Skeletal muscle tissue (tissue), 4 donors: ENCODE measurements around the gene CDC5L. TPM values are rescaled to one million over a fixed set of nuclear protein-coding genes. Genes with fewer than 3 reads are reported as not detected.
A peak's percentile ranks its signal among the peaks of the same experiment; 100 is the strongest.
"Not testable (repeated sequence)": the region's sequence is repeated elsewhere in the genome, so short reads cannot be mapped to it uniquely, and the experiment has no call there.

Experiments
- H3K27ac ChIP-seq: one replicate; pipeline ENCODE4 v1.7.0; 2013; ENCODE audit warnings: mild to moderate bottlenecking, low read depth, low read length, inconsistent platforms
- H3K27me3 ChIP-seq, 3 donors: one replicate each; pipeline ENCODE4 v1.7.0; 2013; ENCODE audit warnings: low read length in 3 of 3; ENCODE audit not compliant: control insufficient read depth in 3 of 3, insufficient read depth in 3 of 3
- H3K36me3 ChIP-seq, 3 donors: one replicate each; pipeline ENCODE4 v1.7.0; 2013; ENCODE audit warnings: low read length in 3 of 3; ENCODE audit not compliant: control insufficient read depth in 3 of 3, insufficient read depth in 3 of 3
- H3K4me1 ChIP-seq, 3 donors: one replicate each; pipeline ENCODE4 v1.7.0; 2013; ENCODE audit warnings: low read length in 3 of 3, mild to moderate bottlenecking in 3 of 3; ENCODE audit not compliant: control insufficient read depth in 3 of 3, insufficient read depth in 3 of 3
- H3K4me3 ChIP-seq, 3 donors: one replicate each; pipeline ENCODE4 v1.7.0; 2013; ENCODE audit warnings: low read length in 3 of 3
- H3K9ac ChIP-seq, 3 donors: one replicate each; pipeline ENCODE4 v1.7.0; 2013; ENCODE audit warnings: low read length in 3 of 3, mild to moderate bottlenecking in 3 of 3, moderate library complexity in 2 of 3, low read depth in 1 of 3
- H3K9me3 ChIP-seq, 3 donors: one replicate each; pipeline ENCODE4 v1.7.0; 2013; ENCODE audit warnings: low read length in 3 of 3; ENCODE audit not compliant: control insufficient read depth in 3 of 3
- total RNA-seq: library from RNA; depleted of rRNA; stranded (reverse); fragments of >200 nt; gene quantifications from one replicate; pipeline ENCODE4 v1.2.3, GENCODE V29; 2014
- donor health status: Osteomylitis.

The CDC5L gene
- total RNA-seq, 1 donor from 2014 or later, result 19.3 TPM

GRCh38 chr6:44442236-44442635 is 54.7 kb downstream of the CDC5L start:
- Histone ChIP-seq H3K36me3 (peaks cover 0 to 11% (median 5%) of the 10 kb centered on the region in 3 donors), H3K27me3 (no peaks in the 10 kb centered on the region), H3K27ac (no peak overlapping the region), H3K9ac (no peak overlapping the region), H3K4me3 (no peak overlapping the region), H3K9me3 (peaks cover 0 to 4% (median 0%) of the 10 kb centered on the region in 3 donors), H3K4me1 (peaks cover 7 to 13% (median 11%) of the 10 kb centered on the region in 3 donors)

DNA sequence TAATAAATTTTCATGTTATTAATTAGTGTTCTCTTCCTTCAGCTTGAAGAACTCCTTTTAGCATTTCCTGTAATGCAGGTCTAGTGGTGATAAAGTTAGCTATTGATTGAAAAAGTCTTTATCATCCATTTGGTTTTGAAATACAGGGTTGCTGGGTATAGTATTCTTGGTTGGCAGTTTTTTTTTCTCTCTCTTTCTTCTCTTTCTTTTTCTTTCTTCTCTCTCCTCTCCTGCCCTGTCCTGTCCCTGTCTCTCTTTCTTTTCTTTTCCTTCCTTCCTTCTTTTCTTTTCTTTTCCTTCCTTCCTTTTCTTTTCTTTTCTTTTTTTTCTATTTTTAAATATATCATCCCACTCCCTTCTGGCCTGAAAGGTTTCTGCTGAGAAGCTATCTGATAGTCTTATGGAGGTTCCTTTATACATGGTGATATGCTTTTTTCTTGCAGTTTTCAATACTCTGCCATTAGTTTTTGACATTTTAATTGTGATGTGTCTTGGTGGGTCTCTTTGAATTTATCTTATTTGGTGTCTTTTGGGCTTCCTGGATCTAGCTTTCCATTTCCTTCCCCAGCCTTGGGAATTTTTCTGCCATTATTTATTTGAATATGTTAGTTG is 55.4 kb downstream of the CDC5L start:
- Histone ChIP-seq H3K9ac (no peak overlapping the region), H3K36me3 (peaks cover 4 to 17% (median 5%) of the 10 kb centered on the region in 3 donors), H3K27me3 (no peaks in the 10 kb centered on the region), H3K4me3 (no peak overlapping the region), H3K27ac (no peak overlapping the region), H3K9me3 (peaks cover 0 to 4% (median 0%) of the 10 kb centered on the region in 3 donors), H3K4me1 (peaks cover 7 to 13% (median 11%) of the 10 kb centered on the region in 3 donors)

DNA sequence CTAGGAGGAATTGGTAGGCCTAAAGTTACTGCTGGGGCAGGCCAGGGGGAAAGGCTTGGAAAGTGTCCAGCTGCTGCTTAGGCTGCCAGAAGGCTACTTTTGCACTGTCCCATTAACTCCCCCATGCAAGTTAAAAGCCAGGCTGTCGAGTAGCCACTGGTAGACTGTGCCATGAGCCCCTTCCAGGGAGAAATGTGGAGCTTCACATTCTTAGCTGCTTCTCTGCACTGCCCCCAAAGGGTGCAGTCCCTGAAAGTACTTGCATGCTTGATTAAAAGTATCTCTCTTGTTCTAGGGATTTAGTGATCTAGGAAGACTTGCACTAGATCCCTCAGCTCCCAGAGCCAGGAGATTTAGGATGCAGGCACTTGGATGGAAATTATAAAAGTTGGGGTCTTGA is 57.3 kb downstream of the CDC5L start:
- H3K9ac ChIP-seq, result no peak overlapping the region
- H3K27ac ChIP-seq, result no peak overlapping the region
- peaks cover 7 to 22% (median 8%) of the 10 kb centered on the region in 3 donors for H3K36me3 ChIP-seq

DNA sequence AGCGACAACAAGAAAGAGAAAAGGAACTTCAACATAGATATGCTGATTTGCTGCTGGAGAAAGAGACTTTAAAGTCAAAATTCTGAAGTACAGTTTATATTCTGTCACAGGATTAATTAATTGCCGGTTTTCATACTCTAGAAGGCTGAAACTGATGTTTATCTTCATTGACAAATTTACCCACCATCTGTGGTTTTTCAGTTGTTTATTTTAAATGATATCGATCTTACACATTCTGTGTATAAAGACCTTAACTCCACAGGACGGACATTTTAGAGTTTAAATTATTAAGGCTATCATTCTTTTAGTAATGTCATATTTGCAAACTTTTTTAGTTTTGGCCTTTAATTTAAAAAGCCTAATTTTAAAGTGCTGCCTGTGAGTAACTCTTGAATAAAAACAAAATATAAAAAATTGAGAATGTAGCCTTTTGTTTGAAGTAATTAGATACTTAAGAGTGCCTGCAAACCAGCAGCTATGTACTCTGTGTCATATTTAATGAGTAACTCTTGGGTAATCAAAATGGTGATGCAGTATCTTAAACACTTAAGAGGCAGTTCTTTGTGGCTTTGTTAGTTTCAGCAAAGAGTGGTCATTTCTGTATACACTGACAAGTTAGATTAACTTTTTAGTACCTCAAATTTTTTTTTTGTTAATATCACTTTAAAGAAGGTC is 59.3 kb downstream of the CDC5L start:
- Histone ChIP-seq H3K4me3 (no peak overlapping the region), H3K9ac (no peak overlapping the region), H3K36me3 (peaks cover 7 to 24% (median 8%) of the 10 kb centered on the region in 3 donors), H3K4me1 (peaks cover 1 to 7% (median 6%) of the 10 kb centered on the region in 3 donors), H3K27me3 (no peaks in the 10 kb centered on the region), H3K27ac (no peak overlapping the region), H3K9me3 (peaks cover 0 to 4% (median 0%) of the 10 kb centered on the region in 3 donors)

More for the DNA sequence above, 57.3 kb downstream of the CDC5L start:
- Histone ChIP-seq H3K9me3 (peaks cover 0 to 4% (median 0%) of the 10 kb centered on the region in 3 donors), H3K4me1 (peaks cover 0 to 8% (median 6%) of the 10 kb centered on the region in 3 donors), H3K27me3 (no peaks in the 10 kb centered on the region), H3K4me3 (no peak overlapping the region)

- not testable (repeated sequence) for H3K9ac ChIP-seq, H3K27me3 ChIP-seq, H3K9me3 ChIP-seq, H3K4me1 ChIP-seq, H3K27ac ChIP-seq, H3K4me3 ChIP-seq
- H3K36me3 ChIP-seq, result peaks cover 7 to 27% (median 8%) of the 10 kb centered on the region in 3 donors
These were observed 61.7 kb downstream of the CDC5L start for GRCh38 chr6:44449181-44449580.

- no peaks in the 10 kb centered on the region for H3K27me3 ChIP-seq
- peaks cover 3 to 6% (median 4%) of the 10 kb centered on the region in 3 donors for H3K4me1 ChIP-seq
- H3K9ac ChIP-seq, result no peak overlapping the region
- H3K4me3 ChIP-seq, result no peak overlapping the region
- peaks cover 3 to 18% (median 7%) of the 10 kb centered on the region in 3 donors for H3K36me3 ChIP-seq
- H3K9me3 ChIP-seq, result no peaks in the 10 kb centered on the region
- peak overlapping the region; percentile 9 for H3K27ac ChIP-seq
These were observed 64.5 kb downstream of the CDC5L start for GRCh38 chr6:44451803-44452695.

DNA sequence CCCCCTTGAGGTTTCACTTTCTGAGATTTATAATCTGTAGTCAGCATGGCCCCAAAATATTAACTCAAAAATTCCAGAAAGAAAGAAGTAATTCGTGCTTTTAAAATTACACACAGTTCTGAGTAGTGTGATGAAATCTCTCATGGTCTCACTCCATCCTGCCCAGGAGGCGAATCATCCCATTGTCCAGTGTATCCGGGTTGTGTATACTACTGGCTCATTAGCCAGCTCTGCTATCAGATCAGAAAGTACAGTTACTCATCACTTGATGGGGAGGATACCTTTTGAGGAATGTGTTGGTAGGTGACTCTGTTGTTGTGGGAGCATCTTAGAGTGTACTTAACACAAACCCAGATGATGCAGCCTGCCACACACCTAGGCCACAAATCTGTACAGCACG is 65.2 kb downstream of the CDC5L start:
- peak overlapping the region; percentile 9 for H3K27ac ChIP-seq
- no peak overlapping the region for H3K9ac ChIP-seq
- H3K9me3 ChIP-seq, result no peaks in the 10 kb centered on the region
- no peak overlapping the region for H3K4me3 ChIP-seq
- H3K4me1 ChIP-seq, result peaks cover 3 to 6% (median 4%) of the 10 kb centered on the region in 3 donors
- no peaks in the 10 kb centered on the region for H3K27me3 ChIP-seq
- H3K36me3 ChIP-seq, result peaks cover 3 to 12% (median 5%) of the 10 kb centered on the region in 3 donors

DNA sequence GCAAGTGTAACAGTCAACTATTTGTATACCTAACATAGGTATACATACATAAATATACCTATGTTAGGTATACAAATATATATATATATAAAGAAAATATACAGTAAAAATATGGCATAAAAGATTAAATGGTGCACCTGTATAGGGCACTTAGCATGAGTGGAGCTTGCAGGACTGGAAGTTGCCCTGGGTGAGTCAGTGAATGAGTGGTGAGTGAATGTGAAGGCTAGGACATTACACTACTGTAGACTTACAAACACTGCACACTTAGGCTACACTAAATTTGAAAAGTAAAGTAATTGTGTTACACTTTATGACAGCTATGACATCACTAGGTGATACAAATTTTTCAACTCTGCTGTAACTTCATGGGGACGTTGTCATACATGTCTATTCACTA is 65.6 kb downstream of the CDC5L start:
- Histone ChIP-seq H3K27me3 (no peaks in the 10 kb centered on the region), H3K9me3 (no peaks in the 10 kb centered on the region), H3K9ac (no peak overlapping the region), H3K36me3 (peaks cover 1 to 9% (median 3%) of the 10 kb centered on the region in 3 donors), H3K4me1 (peaks cover 3 to 6% (median 4%) of the 10 kb centered on the region in 3 donors), H3K4me3 (no peak overlapping the region), H3K27ac (no peak overlapping the region)

GRCh38 chr6:44454198-44454597 is 66.7 kb downstream of the CDC5L start:
- H3K9ac ChIP-seq, result no peak overlapping the region
- H3K27me3 ChIP-seq, result no peaks in the 10 kb centered on the region
- H3K4me1 ChIP-seq, result peaks cover 3 to 6% (median 4%) of the 10 kb centered on the region in 3 donors
- peaks cover 0 to 5% (median 0%) of the 10 kb centered on the region in 3 donors for H3K36me3 ChIP-seq
- no peaks in the 10 kb centered on the region for H3K9me3 ChIP-seq
- no peak overlapping the region for H3K27ac ChIP-seq
- no peak overlapping the region for H3K4me3 ChIP-seq
